Upper lobe of right lung (tissue), 1 donor: ENCODE data around the gene PRKAB2. TPM values are rescaled to one million over a fixed set of nuclear protein-coding genes. Genes with fewer than 3 reads are reported as not detected.

Source experiments
- ATAC-seq: fragments of 200-7000 bp; cut with Tn5 transposase; one replicate; pipeline ENCODE4 v1.9.1; 2020; ENCODE audit warnings: mild to moderate bottlenecking, moderate library complexity
- DNase-seq: peaks from one replicate; pipeline ENCODE4 v3.0.0-alpha.2; 2020
- H3K27ac ChIP-seq: fragments of 200-600 bp; one replicate; pipeline ENCODE4 v1.8.0; 2022
- H3K27me3 ChIP-seq: fragments of 200-600 bp; one replicate; pipeline ENCODE4 v1.8.0; 2022; ENCODE audit warnings: mild to moderate bottlenecking
- H3K36me3 ChIP-seq: fragments of 200-600 bp; one replicate; pipeline ENCODE4 v1.8.0; 2022
- H3K4me1 ChIP-seq: fragments of 200-600 bp; one replicate; pipeline ENCODE4 v1.8.0; 2022
- H3K4me3 ChIP-seq: fragments of 200-600 bp; one replicate; pipeline ENCODE4 v1.8.0; 2022; ENCODE audit warnings: mild to moderate bottlenecking
- H3K9me3 ChIP-seq: fragments of 200-600 bp; one replicate; pipeline ENCODE4 v1.8.0; 2022
- CTCF ChIP-seq: fragments of 200-600 bp; IDR thresholded peaks from one replicate; pipeline ENCODE4 v1.8.0; 2022; ENCODE audit warnings: antibody characterized with exemption
- intact Hi-C: fragments of 100-400 bp; cut with DNase I; formaldehyde crosslinking; loops from one replicate; pipeline ENCODE4 v1.11.0; 2022
- total RNA-seq: library from RNA; stranded (reverse); fragmentation: NEBNext Ultra II Directional; extraction: Animal tissue kit (Norgen Biotek cat#: 25700); gene quantifications from one replicate; pipeline ENCODE4 v1.2.1, GENCODE V29; 2021
- donor health status: DM: no; HTN: yes; CAD: no; lungs with severe emphysema.

PRKAB2 gene
- total RNA-seq, 1 donor from 2014 or later: 12.3 TPM

GRCh38 chr1:147214842-147215539 is 42.7 kb upstream of the PRKAB2 start:
- H3K4me3 ChIP-seq: no peak overlapping the region
- no peaks in the 10 kb centered on the region for H3K4me1 ChIP-seq
- TF ChIP-seq CTCF: no peak
- no peak overlapping the region for H3K27ac ChIP-seq
- H3K9me3 ChIP-seq: no peaks in the 10 kb centered on the region
- ATAC-seq (no peak), DNase-seq (no peak)
- H3K27me3 ChIP-seq: no peaks in the 10 kb centered on the region
- intact Hi-C loops: no loop called here
- H3K36me3 ChIP-seq: peaks cover 31% of the 10 kb centered on the region

GRCh38 chr1:147214325-147214724 is 42.1 kb upstream of the PRKAB2 start:
- no peak overlapping the region for H3K27ac ChIP-seq
- no peak for DNase-seq
- peaks cover 34% of the 10 kb centered on the region for H3K36me3 ChIP-seq
- intact Hi-C loops: no loop called here
- no peaks in the 10 kb centered on the region for H3K9me3 ChIP-seq
- no peaks in the 10 kb centered on the region for H3K27me3 ChIP-seq
- no peak for TF ChIP-seq CTCF
- no peak overlapping the region for H3K4me3 ChIP-seq
- ATAC-seq: no peak
- H3K4me1 ChIP-seq: no peaks in the 10 kb centered on the region

- ATAC-seq: no peak
- Histone ChIP-seq H3K36me3 (peaks cover 40% of the 10 kb centered on the region), H3K4me1 (no peaks in the 10 kb centered on the region), H3K27me3 (no peaks in the 10 kb centered on the region), H3K9me3 (no peaks in the 10 kb centered on the region), H3K4me3 (no peak overlapping the region), H3K27ac (no peak overlapping the region)
- TF ChIP-seq CTCF: no peak
- intact Hi-C loops: no loop called here
- no peak for DNase-seq
Observed at GRCh38 chr1:147213271-147213670, 41.0 kb upstream of the PRKAB2 start.

GRCh38 chr1:147211577-147211976 is 39.3 kb upstream of the PRKAB2 start:
- H3K27me3 ChIP-seq: no peaks in the 10 kb centered on the region
- no peaks in the 10 kb centered on the region for H3K4me1 ChIP-seq
- TF ChIP-seq CTCF: no peak
- DNase-seq: no peak
- no peaks in the 10 kb centered on the region for H3K9me3 ChIP-seq
- intact Hi-C loops: no loop called here
- no peak for ATAC-seq
- no peak overlapping the region for H3K4me3 ChIP-seq
- peaks cover 56% of the 10 kb centered on the region for H3K36me3 ChIP-seq
- no peak overlapping the region for H3K27ac ChIP-seq

GRCh38 chr1:147210987-147211386 is 38.7 kb upstream of the PRKAB2 start:
- Histone ChIP-seq H3K4me3 (no peak overlapping the region), H3K27me3 (no peaks in the 10 kb centered on the region), H3K36me3 (peaks cover 56% of the 10 kb centered on the region), H3K4me1 (no peaks in the 10 kb centered on the region), H3K9me3 (no peaks in the 10 kb centered on the region), H3K27ac (no peak overlapping the region)
- no peak for DNase-seq
- no peak for ATAC-seq
- intact Hi-C loops: no loop called here
- no peak for TF ChIP-seq CTCF
